PC-9 (cell line): Measurements from ENCODE around the gene ELL2. TPM values are rescaled to one million over a fixed set of nuclear protein-coding genes. Genes with fewer than 3 reads are reported as not detected.

ENCODE experiments used
- BruUV-seq: library from RNA; stranded (reverse); fragments of 400-500 nt; replicated peaks from 2 replicates; lab custom pipeline; 2021; lab: Mats Ljungman, UMichigan
- CTCF ChIA-PET: fragments of 300-600 bp; sonication (Branson Sonifier 250); formaldehyde crosslinking; loops from one replicate; lab custom pipeline; 2022; ENCODE audit warnings: antibody characterized with exemption; lab: Charles Lee
- POLR2A ChIA-PET: fragments of 300-600 bp; sonication (Branson Sonifier 250); formaldehyde crosslinking; loops from one replicate; lab custom pipeline; 2022; ENCODE audit warnings: antibody characterized with exemption; ENCODE audit not compliant: unreplicated experiment; lab: Charles Lee
- DNase-seq, 2 experiments: peaks; one replicate each; pipeline versions ENCODE4 v3.0.0 to v3.0.0-alpha.2; 2015 to 2022; ENCODE audit warnings: mixed read lengths in 1 of 2
- H2AFZ ChIP-seq: fragments of 200-600 bp; sonication (generic); 2 replicates; pipeline ENCODE4 v1.8.1; 2017; ENCODE audit warnings: antibody characterized with exemption
- H3F3A ChIP-seq: fragments of 200-600 bp; sonication (generic); 2 replicates; pipeline ENCODE4 v1.8.1; 2017; ENCODE audit warnings: antibody characterized with exemption, mild to moderate bottlenecking, low read depth; ENCODE audit not compliant: insufficient read depth
- H3K27ac ChIP-seq: fragments of 200-600 bp; sonication (generic); 2 replicates; pipeline ENCODE4 v1.6.1; 2016; ENCODE audit warnings: mixed run types
- H3K27me3 ChIP-seq: fragments of 200-600 bp; sonication (generic); 2 replicates; pipeline ENCODE4 v1.6.1; 2016; ENCODE audit warnings: low read depth, mixed run types; ENCODE audit not compliant: insufficient read depth
- H3K36me3 ChIP-seq: fragments of 200-600 bp; sonication (generic); 2 replicates; pipeline ENCODE4 v1.6.1; 2016; ENCODE audit warnings: low read depth, mixed run types
- H3K4me1 ChIP-seq: fragments of 200-600 bp; sonication (generic); replicated peaks from 2 replicates; pipeline ENCODE4 v1.6.1; 2016; ENCODE audit warnings: mixed run types; ENCODE audit not compliant: insufficient read depth
- H3K4me2 ChIP-seq: fragments of 200-600 bp; sonication (generic); 2 replicates; pipeline ENCODE4 v1.6.1; 2017; ENCODE audit warnings: mixed run types
- H3K4me3 ChIP-seq: fragments of 200-600 bp; sonication (generic); 2 replicates; pipeline ENCODE4 v1.6.1; 2016; ENCODE audit warnings: mixed run types
- H3K79me2 ChIP-seq: fragments of 200-600 bp; sonication (generic); 2 replicates; pipeline ENCODE4 v1.6.1; 2017; ENCODE audit warnings: low read depth, mixed run types
- H3K9me2 ChIP-seq: fragments of 200-600 bp; sonication (generic); 2 replicates; pipeline ENCODE4 v1.8.1; 2017; ENCODE audit warnings: mild to moderate bottlenecking; ENCODE audit not compliant: insufficient read depth
- H3K9me3 ChIP-seq: fragments of 200-600 bp; sonication (generic); 2 replicates; pipeline ENCODE4 v1.8.1; 2016; ENCODE audit warnings: low read depth; ENCODE audit not compliant: insufficient read depth
- H4K20me1 ChIP-seq: fragments of 200-600 bp; sonication (generic); 2 replicates; pipeline ENCODE4 v1.8.1; 2017; ENCODE audit not compliant: insufficient read depth
- EZH2 ChIP-seq: fragments of 200-600 bp; sonication (generic); IDR thresholded peaks from 2 replicates; pipeline ENCODE4 v1.8.0; 2017; ENCODE audit warnings: antibody characterized with exemption, low read depth
- intact Hi-C: fragments of 100-400 bp; cut with micrococcal nuclease; formaldehyde crosslinking; loops from one replicate; pipeline ENCODE4 v1.10.0; 2022; ENCODE audit not compliant: unreplicated experiment
- total RNA-seq: library from RNA; stranded (reverse); gene quantifications from 2 replicates; pipeline ENCODE4 v1.2.3, GENCODE V29; 2021
- TF ChIP-seq, protein P1 (sequence below): fragments of 200-600 bp; sonication (generic); conservative IDR thresholded peaks from 2 replicates; pipeline ENCODE4 v1.6.1; 2017; ENCODE audit warnings: mixed run types, antibody characterized with exemption, mild to moderate bottlenecking, moderate library complexity

Gene ELL2
- total RNA-seq, 1 experiment from 2014 or later: 25.5 TPM

DNA sequence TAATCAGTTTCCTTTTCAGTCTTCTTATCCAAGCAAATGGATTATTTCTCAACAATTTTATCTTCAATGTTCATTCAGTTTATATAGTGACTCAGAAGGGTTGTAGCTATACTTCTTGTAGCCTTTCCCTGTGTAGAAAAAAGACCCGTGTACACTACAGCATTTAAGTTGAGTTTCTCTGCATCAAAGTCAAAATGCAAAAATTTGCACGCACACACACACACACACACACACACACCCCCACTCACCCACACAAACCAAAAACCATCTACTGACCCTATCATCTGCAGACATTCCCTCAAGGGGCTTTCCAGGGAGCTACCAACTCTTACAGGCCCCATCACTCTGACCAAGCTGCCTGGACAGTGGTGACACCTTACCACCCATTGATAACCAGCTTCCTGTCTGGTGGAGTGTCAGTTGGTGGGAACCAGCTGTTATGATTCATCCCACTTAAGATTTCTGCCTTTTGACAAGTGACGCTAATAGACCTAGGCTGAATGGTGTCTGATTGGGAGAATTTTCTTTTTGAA is 12.2 kb upstream of the ELL2 start:
- intact Hi-C loops: no loop called here
- Histone ChIP-seq H2AFZ (no peak overlapping the region), H3F3A (no peaks in the 10 kb centered on the region), H4K20me1 (no peaks in the 10 kb centered on the region), H3K9me2 (0 out of 2 replicates have a peak, but pooled peaks cover 9% of the 10 kb centered on the region), H3K79me2 (no peaks in the 10 kb centered on the region), H3K27ac (no peak overlapping the region), H3K36me3 (no peaks in the 10 kb centered on the region), H3K4me1 (no peaks in the 10 kb centered on the region), H3K9me3 (0 out of 2 replicates have a peak, but pooled peaks cover 5% of the 10 kb centered on the region), H3K27me3 (no peaks in the 10 kb centered on the region), H3K4me2 (no peak overlapping the region), H3K4me3 (no peak overlapping the region)
- ChIA-PET POLR2A (no interaction called here), CTCF (no interaction called here)
- BruUV-seq: no TSS peak
- TF ChIP-seq, protein P1, sequence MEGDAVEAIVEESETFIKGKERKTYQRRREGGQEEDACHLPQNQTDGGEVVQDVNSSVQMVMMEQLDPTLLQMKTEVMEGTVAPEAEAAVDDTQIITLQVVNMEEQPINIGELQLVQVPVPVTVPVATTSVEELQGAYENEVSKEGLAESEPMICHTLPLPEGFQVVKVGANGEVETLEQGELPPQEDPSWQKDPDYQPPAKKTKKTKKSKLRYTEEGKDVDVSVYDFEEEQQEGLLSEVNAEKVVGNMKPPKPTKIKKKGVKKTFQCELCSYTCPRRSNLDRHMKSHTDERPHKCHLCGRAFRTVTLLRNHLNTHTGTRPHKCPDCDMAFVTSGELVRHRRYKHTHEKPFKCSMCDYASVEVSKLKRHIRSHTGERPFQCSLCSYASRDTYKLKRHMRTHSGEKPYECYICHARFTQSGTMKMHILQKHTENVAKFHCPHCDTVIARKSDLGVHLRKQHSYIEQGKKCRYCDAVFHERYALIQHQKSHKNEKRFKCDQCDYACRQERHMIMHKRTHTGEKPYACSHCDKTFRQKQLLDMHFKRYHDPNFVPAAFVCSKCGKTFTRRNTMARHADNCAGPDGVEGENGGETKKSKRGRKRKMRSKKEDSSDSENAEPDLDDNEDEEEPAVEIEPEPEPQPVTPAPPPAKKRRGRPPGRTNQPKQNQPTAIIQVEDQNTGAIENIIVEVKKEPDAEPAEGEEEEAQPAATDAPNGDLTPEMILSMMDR: no peak
- no peak for TF ChIP-seq EZH2
- no peak for DNase-seq

DNA sequence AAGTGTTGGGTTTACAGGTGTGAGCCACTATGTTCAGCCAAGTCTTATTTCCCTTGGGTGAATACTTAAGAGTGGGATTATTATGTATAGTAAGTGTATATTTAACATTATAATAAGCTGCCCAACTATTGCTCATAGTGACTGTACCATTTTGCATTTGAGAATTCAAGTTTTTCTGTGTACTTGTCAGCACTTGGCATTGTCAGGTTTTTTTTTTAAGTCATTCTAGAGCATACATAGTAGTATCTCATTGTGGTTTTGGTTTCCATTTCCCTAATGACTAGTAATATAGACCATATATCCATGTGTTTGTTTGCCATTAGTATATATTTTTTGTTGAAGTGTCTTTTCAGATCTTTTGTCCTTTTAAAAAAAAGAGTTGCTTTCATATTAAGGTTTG is 10.5 kb upstream of the ELL2 start:
- no peaks in the 10 kb centered on the region for H4K20me1 ChIP-seq
- H2AFZ ChIP-seq: no peak overlapping the region
- 0 out of 2 replicates have a peak, but pooled peaks cover 9% of the 10 kb centered on the region for H3K9me2 ChIP-seq
- no peak for TF ChIP-seq EZH2
- TF ChIP-seq, protein P1: no peak
- no peaks in the 10 kb centered on the region for H3K27me3 ChIP-seq
- H3K27ac ChIP-seq: no peak overlapping the region
- no peaks in the 10 kb centered on the region for H3K4me1 ChIP-seq
- ChIA-PET CTCF (no interaction called here), POLR2A (no interaction called here)
- intact Hi-C loops: no loop called here
- 0 out of 2 replicates have a peak, but pooled peaks cover 5% of the 10 kb centered on the region for H3K9me3 ChIP-seq
- no peak overlapping the region for H3K4me3 ChIP-seq
- no peak for DNase-seq
- H3K36me3 ChIP-seq: no peaks in the 10 kb centered on the region
- BruUV-seq: no TSS peak
- H3K4me2 ChIP-seq: no peak overlapping the region
- H3K79me2 ChIP-seq: no peaks in the 10 kb centered on the region
- no peaks in the 10 kb centered on the region for H3F3A ChIP-seq

DNA sequence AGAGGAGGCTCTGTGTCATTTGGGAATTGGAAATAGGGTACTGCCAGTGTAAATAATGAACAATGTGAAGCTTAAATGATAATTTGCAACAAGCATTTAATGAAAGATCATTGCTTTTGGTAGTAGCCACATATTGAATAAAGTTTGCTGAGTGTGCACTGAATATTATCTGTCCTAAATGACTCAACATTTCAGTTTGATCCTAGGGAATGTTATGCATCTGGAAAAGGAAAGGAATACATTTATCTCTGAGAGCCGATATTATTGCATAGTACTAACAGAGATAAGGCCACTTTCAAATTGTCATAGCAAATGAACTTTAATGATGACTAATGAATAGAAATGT is 8.7 kb upstream of the ELL2 start:
- CTCF ChIA-PET: no interaction called here
- Histone ChIP-seq H3K9me2 (no peaks in the 10 kb centered on the region), H3F3A (no peaks in the 10 kb centered on the region), H4K20me1 (no peaks in the 10 kb centered on the region), H3K36me3 (no peaks in the 10 kb centered on the region), H3K27me3 (no peaks in the 10 kb centered on the region), H3K4me1 (peaks cover 6% of the 10 kb centered on the region; the same call in 1 of the 2 replicates), H2AFZ (no peak overlapping the region), H3K9me3 (0 out of 2 replicates have a peak, but pooled peaks cover 5% of the 10 kb centered on the region), H3K27ac (no peak overlapping the region), H3K4me3 (no peak overlapping the region), H3K4me2 (no peak overlapping the region), H3K79me2 (no peaks in the 10 kb centered on the region)
- POLR2A ChIA-PET: no interaction called here
- TF ChIP-seq, protein P1: no peak
- no peak for TF ChIP-seq EZH2
- intact Hi-C loops: no loop called here
- BruUV-seq: no TSS peak
- DNase-seq: no peak
